ENCODE results near the gene PPM1J.
"Not testable (repeated sequence)": the region's sequence is repeated elsewhere in the genome, so short reads cannot be mapped to it uniquely, and the experiment has no call there.

PPM1J gene

GRCh38 chr1:112722601-112723510 is 7.7 kb upstream of the PPM1J start:
- H3K4me3 ChIP-seq (ENCODE audit: low read depth, low read length), result no peak overlapping the region

GRCh38 chr1:112721966-112722524 is 6.9 kb upstream of the PPM1J start:
- H3K4me3 ChIP-seq (ENCODE audit: low read depth, low read length), result no peak overlapping the region

GRCh38 chr1:112721294-112721693 is 6.2 kb upstream of the PPM1J start:
- not testable (repeated sequence) for H3K4me3 ChIP-seq (ENCODE audit: low read depth, low read length)

DNA sequence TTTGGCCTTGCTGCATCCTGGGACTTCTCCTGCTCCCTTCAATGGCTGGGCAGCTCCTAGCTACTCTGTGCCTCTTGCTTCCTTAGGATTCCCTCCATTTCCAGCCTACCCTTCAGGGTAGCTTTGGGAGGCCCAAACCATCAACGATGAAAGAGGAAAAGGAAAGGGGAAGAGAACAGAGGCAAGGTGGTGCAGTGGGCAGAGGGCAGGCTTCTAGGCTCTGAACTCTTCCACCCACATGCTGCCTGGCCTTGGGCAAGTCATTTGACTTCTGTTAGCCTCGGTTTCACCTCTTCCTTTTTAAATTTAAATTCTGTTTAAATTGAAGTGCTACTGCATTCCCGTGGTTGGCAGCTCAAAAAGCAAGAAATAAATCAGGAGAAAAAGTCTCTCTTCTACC is 5.7 kb upstream of the PPM1J start:
- H3K4me3 ChIP-seq (ENCODE audit: low read depth, low read length), result no peak overlapping the region

DNA sequence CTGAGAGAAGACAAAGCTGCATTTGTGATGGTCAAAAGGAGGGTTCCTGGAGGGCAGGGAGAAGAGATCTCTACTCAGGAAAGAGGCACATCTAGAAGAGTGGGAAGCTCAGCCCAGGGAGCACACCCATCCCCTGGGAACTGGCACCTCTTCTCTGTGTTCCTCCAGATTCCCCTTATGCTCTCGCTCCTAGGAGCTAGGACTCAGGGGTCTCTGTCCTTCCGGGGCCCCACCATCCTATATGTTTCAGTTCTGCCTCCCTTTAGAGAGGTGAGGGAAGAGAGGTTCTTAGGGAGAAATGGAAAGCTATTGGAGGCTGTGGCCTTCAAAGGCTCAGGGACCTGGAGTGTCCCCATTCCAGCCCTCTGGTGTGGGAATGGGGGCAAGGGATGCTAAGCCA is 4.6 kb upstream of the PPM1J start:
- H3K4me3 ChIP-seq (ENCODE audit: low read depth, low read length), result no peak overlapping the region

GRCh38 chr1:112718691-112719418 is 3.7 kb upstream of the PPM1J start:
- H3K4me3 ChIP-seq (ENCODE audit: low read depth, low read length), result no peak overlapping the region

DNA sequence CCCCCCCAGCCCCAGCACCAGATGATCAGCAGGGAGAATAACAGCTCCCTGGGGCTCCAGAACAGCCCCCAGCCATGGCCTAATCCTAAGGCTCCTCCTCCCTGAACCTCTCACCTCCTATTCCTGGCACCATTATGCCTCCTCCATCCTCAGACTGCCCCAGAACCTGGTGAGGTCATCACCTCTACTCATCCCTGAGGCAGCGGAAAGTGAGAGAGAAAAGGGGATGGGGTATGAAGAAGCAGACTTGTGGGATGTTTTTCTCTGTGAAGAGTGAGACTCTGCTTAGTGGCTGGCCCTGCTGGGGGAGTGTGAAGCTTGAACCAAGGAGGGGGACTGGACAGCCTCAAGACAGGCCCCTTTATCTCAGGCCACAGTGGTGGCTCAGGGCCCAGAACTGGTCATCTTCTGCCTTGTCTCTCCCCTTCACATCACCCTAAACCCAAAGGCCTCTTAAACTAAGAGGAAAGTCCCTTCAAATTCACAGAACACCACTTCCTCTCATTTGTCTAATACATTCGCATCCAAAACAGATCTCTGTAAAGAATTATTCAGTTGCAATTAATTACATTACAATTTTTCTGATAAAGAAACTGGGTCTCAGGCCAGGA is 2.2 kb upstream of the PPM1J start:
- H3K4me3 ChIP-seq (ENCODE audit: low read depth, low read length), result no peak overlapping the region

DNA sequence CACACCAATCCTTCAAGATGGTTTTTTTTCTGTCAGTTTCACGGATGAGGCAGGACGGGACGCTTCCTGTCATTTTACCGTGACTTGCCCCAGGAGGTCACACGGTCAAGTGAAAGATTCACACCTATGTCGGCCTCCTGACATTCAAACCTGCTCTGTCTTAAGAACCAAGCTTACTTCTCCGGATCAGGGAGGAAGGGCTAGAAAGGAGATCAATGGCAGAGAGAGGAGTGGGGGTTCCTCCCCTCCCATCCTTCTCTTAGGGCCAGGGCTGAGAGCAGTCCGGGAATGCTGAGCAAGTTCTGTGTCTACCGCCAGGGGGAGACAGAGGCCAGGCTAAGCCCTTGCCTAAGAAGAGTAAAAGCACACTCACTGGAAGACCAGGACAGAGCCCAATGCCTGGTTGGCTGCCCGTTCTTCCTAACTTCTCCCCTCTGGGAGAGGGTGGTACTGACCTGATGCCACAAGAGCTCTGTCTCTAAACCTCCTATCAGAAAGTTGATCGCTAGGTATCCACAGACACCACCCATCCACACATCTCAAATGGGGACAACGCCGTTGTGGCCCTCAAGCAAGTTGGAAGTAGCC is 1.1 kb upstream of the PPM1J start:
- H3K4me3 ChIP-seq (ENCODE audit: low read depth, low read length), result peak overlapping the region; percentile 56

GRCh38 chr1:112714313-112715263 is 544 bp downstream of the PPM1J start:
- peak overlapping the region; percentile 65 for H3K4me3 ChIP-seq (ENCODE audit: low read depth, low read length)

DNA sequence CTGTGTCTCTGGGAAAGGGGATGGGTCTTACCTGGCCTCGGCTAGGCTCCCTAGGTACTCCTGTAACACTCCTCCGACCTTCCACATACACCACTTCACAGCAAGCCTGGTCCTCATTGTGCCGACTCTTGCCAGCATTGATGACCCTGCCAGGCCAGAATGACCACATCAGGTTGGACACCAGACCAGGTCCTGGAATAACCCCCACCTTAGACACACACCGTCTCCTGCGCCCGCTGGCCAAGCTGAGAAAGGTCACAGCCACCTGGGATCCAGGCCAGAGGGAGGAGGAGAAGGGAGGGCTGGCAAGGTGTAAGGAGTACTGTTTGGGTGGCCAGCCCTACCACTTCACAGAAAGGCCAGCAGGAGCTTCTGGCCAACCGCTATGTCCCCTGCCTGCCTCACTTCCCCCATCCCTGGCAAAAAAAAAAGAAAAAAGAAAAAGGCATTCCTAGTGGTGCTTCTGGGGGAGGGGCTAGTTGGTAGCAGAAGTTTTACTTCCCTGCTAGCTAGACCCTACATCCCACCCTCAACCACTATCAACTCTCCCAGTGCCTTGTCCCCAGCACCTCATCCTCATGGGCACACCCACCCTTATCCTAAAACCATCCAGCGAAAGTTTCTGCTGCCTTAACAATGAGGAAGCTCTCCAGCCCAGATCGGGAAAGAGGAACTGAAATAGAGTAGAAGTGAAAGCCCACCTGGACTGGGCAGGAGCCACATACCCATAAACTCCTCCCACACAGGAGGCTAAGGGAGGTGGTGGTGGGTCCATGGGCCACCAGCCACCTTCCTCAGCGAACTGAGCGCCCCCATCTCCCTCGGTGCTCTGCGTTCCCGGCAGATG is 1.4 kb downstream of the PPM1J start:
- peak overlapping the region; percentile 65 for H3K4me3 ChIP-seq (ENCODE audit: low read depth, low read length)

GRCh38 chr1:112712701-112713128 is 2.4 kb downstream of the PPM1J start:
- no peak overlapping the region for H3K4me3 ChIP-seq (ENCODE audit: low read depth, low read length)

GRCh38 chr1:112712191-112712590 is 2.9 kb downstream of the PPM1J start:
- H3K4me3 ChIP-seq (ENCODE audit: low read depth, low read length), result no peak overlapping the region

- no peak overlapping the region for H3K4me3 ChIP-seq (ENCODE audit: low read depth, low read length)
These were observed 3.5 kb downstream of the PPM1J start for GRCh38 chr1:112711670-112712069.

- H3K4me3 ChIP-seq (ENCODE audit: low read depth, low read length), result no peak overlapping the region
These were observed 4.1 kb downstream of the PPM1J start for GRCh38 chr1:112711041-112711440.

DNA sequence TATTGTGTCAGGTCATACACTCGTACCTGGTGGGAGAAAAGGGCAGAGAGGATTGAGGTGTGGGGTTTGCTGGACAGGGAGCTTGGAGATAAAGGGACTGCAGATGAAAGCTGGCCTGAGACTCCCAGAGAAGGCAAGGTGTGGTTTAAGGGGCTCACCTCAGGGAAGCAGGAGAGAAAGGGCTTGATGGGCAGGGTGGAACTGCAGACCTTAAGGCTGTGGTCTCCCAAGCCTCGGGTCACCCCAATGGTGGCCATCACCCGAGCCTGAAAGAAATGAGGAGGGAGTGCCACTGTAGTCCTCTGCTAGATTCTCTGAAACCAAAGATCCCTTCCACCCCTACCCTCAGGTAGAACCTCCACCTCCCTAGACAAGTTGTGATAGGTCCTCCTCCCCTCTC is 4.5 kb downstream of the PPM1J start:
- H3K4me3 ChIP-seq (ENCODE audit: low read depth, low read length), result no peak overlapping the region

- H3K4me3 ChIP-seq (ENCODE audit: low read depth, low read length), result no peak overlapping the region
These were observed 5.0 kb downstream of the PPM1J start for GRCh38 chr1:112710159-112710558.

- no peak overlapping the region for H3K4me3 ChIP-seq (ENCODE audit: low read depth, low read length)
These were observed 6.6 kb downstream of the PPM1J start for GRCh38 chr1:112708489-112708888.

- no peak overlapping the region for H3K4me3 ChIP-seq (ENCODE audit: low read depth, low read length)
These were observed 7.1 kb downstream of the PPM1J start for GRCh38 chr1:112708002-112708448.
